ENCODE results near the gene TASP1.

The TASP1 gene

GRCh38 chr20:13400453-13400852 is 238.3 kb downstream of the TASP1 start:
- TF ChIP-seq ZFX (IDR thresholded peaks at IDR 0.05; ENCODE audit: borderline replicate concordance) (no peak), CTCF (IDR thresholded peaks at IDR 0.05) (no peak)

GRCh38 chr20:13397300-13397724 is 241.4 kb downstream of the TASP1 start:
- no peak overlapping the region for H3K27ac ChIP-seq
- TF ChIP-seq CTCF (IDR thresholded peaks at IDR 0.05) (no peak), ZFX (IDR thresholded peaks at IDR 0.05; ENCODE audit: borderline replicate concordance) (no peak)

More at GRCh38 chr20:13400453-13400852, 238.3 kb downstream of the TASP1 start:
- H3K27ac ChIP-seq: no peak overlapping the region

GRCh38 chr20:13396826-13397225 is 241.9 kb downstream of the TASP1 start:
- no peak for TF ChIP-seq ZFX (IDR thresholded peaks at IDR 0.05; ENCODE audit: borderline replicate concordance)
- TF ChIP-seq CTCF (IDR thresholded peaks at IDR 0.05): no peak
- no peak overlapping the region for H3K27ac ChIP-seq

GRCh38 chr20:13396022-13396421 is 242.7 kb downstream of the TASP1 start:
- TF ChIP-seq ZFX (IDR thresholded peaks at IDR 0.05; ENCODE audit: borderline replicate concordance): no peak
- no peak for TF ChIP-seq CTCF (IDR thresholded peaks at IDR 0.05)
- no peak overlapping the region for H3K27ac ChIP-seq

GRCh38 chr20:13395232-13395631 is 243.5 kb downstream of the TASP1 start:
- H3K27ac ChIP-seq: no peak overlapping the region
- TF ChIP-seq ZFX (IDR thresholded peaks at IDR 0.05; ENCODE audit: borderline replicate concordance): no peak
- TF ChIP-seq CTCF (IDR thresholded peaks at IDR 0.05): no peak

GRCh38 chr20:13392391-13392790 is 246.3 kb downstream of the TASP1 start:
- H3K27ac ChIP-seq: no peak overlapping the region
- no peak for TF ChIP-seq CTCF (IDR thresholded peaks at IDR 0.05)
- TF ChIP-seq ZFX (IDR thresholded peaks at IDR 0.05; ENCODE audit: borderline replicate concordance): no peak

GRCh38 chr20:13389115-13389514 is 249.6 kb downstream of the TASP1 start:
- TF ChIP-seq CTCF (IDR thresholded peaks at IDR 0.05) (no peak), ZFX (IDR thresholded peaks at IDR 0.05; ENCODE audit: borderline replicate concordance) (no peak)
- no peak overlapping the region for H3K27ac ChIP-seq
